ENCODE measurements around the gene FGF14.

Gene FGF14

DNA sequence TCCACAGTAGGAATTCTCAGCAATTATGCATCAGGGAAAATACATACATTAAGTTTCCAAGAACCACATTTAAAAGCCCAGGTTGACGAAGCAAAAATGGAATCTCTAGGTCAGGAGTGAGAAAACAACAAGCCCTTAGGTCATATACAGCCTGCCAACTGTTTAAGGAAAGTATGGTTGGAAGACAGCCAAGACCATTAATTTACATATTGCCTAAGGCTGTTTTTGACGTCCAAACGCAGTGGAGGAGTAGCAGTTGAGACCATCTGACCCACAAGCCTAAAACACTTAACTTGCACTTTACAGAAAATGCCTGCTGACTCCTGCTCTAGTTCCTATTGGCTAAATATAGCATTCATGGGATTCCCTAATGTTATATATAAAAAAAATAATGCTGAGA, 650.4 kb downstream of the FGF14 start:
- Histone ChIP-seq H3K4me1 (ENCODE audit: control insufficient read depth, low read length) (no peaks in the 10 kb centered on the region), H3K9me2 (replicated peaks; ENCODE audit: control insufficient read depth, low read length) (no peaks in the 10 kb centered on the region), H3K79me2 (ENCODE audit: control insufficient read depth, low read length) (no peaks in the 10 kb centered on the region), H3K4me2 (ENCODE audit: low read length) (no peak overlapping the region), H3K4me3 (ENCODE audit: low read length) (no peak overlapping the region), H3K27ac (ENCODE audit: low read depth, low read length) (no peak overlapping the region), H3F3A (ENCODE audit: control insufficient read depth, insufficient read depth) (no peaks in the 10 kb centered on the region), H3K36me3 (ENCODE audit: control insufficient read depth, low read length) (no peaks in the 10 kb centered on the region), H3K9me3 (ENCODE audit: control insufficient read depth, insufficient read depth, low read length) (no peaks in the 10 kb centered on the region), H4K20me1 (ENCODE audit: control insufficient read depth, insufficient read depth, low read depth, low read length) (no peaks in the 10 kb centered on the region), H3K27me3 (ENCODE audit: control insufficient read depth, low read length) (no peaks in the 10 kb centered on the region)
- TF ChIP-seq, protein P1, sequence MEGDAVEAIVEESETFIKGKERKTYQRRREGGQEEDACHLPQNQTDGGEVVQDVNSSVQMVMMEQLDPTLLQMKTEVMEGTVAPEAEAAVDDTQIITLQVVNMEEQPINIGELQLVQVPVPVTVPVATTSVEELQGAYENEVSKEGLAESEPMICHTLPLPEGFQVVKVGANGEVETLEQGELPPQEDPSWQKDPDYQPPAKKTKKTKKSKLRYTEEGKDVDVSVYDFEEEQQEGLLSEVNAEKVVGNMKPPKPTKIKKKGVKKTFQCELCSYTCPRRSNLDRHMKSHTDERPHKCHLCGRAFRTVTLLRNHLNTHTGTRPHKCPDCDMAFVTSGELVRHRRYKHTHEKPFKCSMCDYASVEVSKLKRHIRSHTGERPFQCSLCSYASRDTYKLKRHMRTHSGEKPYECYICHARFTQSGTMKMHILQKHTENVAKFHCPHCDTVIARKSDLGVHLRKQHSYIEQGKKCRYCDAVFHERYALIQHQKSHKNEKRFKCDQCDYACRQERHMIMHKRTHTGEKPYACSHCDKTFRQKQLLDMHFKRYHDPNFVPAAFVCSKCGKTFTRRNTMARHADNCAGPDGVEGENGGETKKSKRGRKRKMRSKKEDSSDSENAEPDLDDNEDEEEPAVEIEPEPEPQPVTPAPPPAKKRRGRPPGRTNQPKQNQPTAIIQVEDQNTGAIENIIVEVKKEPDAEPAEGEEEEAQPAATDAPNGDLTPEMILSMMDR (IDR thresholded peaks at IDR 0.05; ENCODE audit: low read depth, low read length, poor library complexity, severe bottlenecking), result no peak
- TF ChIP-seq EZH2phosphoT487 (IDR thresholded peaks at IDR 0.05; ENCODE audit: borderline replicate concordance, low read length), result no peak

DNA sequence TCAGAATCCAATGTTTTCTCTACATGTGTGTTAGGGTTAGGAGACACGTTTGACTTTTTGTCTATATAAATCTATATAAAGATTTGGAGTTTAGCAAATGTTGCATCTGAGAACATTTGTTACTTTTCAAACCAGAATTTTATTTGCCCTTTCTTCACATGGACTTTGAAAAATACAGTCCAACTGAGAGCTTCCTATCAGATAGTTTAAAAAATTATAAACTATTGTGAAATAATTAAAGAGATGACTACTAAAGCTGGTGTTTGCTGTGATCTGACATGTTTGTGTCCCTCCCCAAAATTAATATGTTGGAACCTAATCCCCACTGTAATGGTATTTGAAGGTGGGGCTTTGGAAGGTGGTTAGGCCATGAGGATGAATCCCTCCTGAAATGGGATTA, 652.3 kb downstream of the FGF14 start:
- Histone ChIP-seq H3K79me2 (ENCODE audit: control insufficient read depth, low read length) (no peaks in the 10 kb centered on the region), H3K27me3 (ENCODE audit: control insufficient read depth, low read length) (no peaks in the 10 kb centered on the region), H3F3A (ENCODE audit: control insufficient read depth, insufficient read depth) (no peaks in the 10 kb centered on the region), H3K9me2 (replicated peaks; ENCODE audit: control insufficient read depth, low read length) (no peaks in the 10 kb centered on the region), H3K4me3 (ENCODE audit: low read length) (no peak overlapping the region), H3K4me2 (ENCODE audit: low read length) (no peak overlapping the region), H4K20me1 (ENCODE audit: control insufficient read depth, insufficient read depth, low read depth, low read length) (no peaks in the 10 kb centered on the region), H3K4me1 (ENCODE audit: control insufficient read depth, low read length) (no peaks in the 10 kb centered on the region), H3K9me3 (ENCODE audit: control insufficient read depth, insufficient read depth, low read length) (no peaks in the 10 kb centered on the region), H3K36me3 (ENCODE audit: control insufficient read depth, low read length) (no peaks in the 10 kb centered on the region), H3K27ac (ENCODE audit: low read depth, low read length) (no peak overlapping the region)
- TF ChIP-seq EZH2phosphoT487 (IDR thresholded peaks at IDR 0.05; ENCODE audit: borderline replicate concordance, low read length), result no peak
- TF ChIP-seq, protein P1 (IDR thresholded peaks at IDR 0.05; ENCODE audit: low read depth, low read length, poor library complexity, severe bottlenecking), result no peak

DNA sequence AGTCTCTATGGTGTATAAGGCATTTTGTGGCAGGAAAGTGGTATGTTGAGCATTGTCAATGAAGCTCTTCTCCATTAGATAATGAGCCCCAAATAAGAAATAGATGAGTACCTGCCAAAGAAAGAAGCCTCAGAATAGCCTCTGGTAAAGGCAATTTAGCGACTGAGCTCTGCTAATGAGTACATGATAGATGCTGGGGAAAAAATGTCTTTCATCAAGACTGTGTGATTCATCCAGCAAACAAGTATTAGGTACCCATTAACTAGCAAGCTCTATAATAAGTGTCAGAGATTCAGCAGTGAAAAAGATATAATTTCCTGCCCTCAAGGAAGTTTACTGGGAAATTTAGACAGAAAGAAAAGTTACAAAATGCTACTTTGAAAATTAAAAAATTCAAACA, 654.8 kb downstream of the FGF14 start:
- TF ChIP-seq EZH2phosphoT487 (IDR thresholded peaks at IDR 0.05; ENCODE audit: borderline replicate concordance, low read length), result no peak
- TF ChIP-seq, protein P1 (IDR thresholded peaks at IDR 0.05; ENCODE audit: low read depth, low read length, poor library complexity, severe bottlenecking), result no peak
- no peaks in the 10 kb centered on the region for H3K36me3 ChIP-seq (ENCODE audit: control insufficient read depth, low read length)
- no peaks in the 10 kb centered on the region for H3K4me1 ChIP-seq (ENCODE audit: control insufficient read depth, low read length)
- H3F3A ChIP-seq (ENCODE audit: control insufficient read depth, insufficient read depth), result no peaks in the 10 kb centered on the region
- H3K9me3 ChIP-seq (ENCODE audit: control insufficient read depth, insufficient read depth, low read length), result no peaks in the 10 kb centered on the region
- no peaks in the 10 kb centered on the region for H3K9me2 ChIP-seq (replicated peaks; ENCODE audit: control insufficient read depth, low read length)
- H3K27ac ChIP-seq (ENCODE audit: low read depth, low read length), result no peak overlapping the region
- H3K27me3 ChIP-seq (ENCODE audit: control insufficient read depth, low read length), result peaks cover 4% of the 10 kb centered on the region; the same call in 1 of the 2 replicates
- H3K79me2 ChIP-seq (ENCODE audit: control insufficient read depth, low read length), result no peaks in the 10 kb centered on the region
- no peaks in the 10 kb centered on the region for H4K20me1 ChIP-seq (ENCODE audit: control insufficient read depth, insufficient read depth, low read depth, low read length)
- H3K4me3 ChIP-seq (ENCODE audit: low read length), result no peak overlapping the region
- H3K4me2 ChIP-seq (ENCODE audit: low read length), result no peak overlapping the region

DNA sequence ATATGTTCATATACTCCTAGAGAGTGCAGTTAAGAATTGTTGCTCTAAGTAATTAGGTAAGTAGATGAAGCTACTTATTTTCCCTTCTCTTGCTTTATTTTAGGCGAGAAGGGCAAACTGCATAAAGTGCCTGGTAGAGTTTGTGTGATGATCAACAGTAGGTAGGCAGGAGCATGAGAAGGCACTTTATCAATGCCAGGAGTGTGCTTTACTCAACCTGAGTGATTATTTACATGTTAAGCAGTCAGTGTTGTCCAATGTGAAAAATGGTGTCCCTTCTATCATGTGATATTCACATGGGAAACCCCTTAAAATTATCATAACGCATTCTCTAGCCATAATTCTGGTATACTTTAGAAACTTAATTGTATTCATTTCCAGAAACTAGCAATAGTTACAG, 655.3 kb downstream of the FGF14 start:
- H3K27ac ChIP-seq (ENCODE audit: low read depth, low read length), result no peak overlapping the region
- no peaks in the 10 kb centered on the region for H4K20me1 ChIP-seq (ENCODE audit: control insufficient read depth, insufficient read depth, low read depth, low read length)
- TF ChIP-seq, protein P1 (IDR thresholded peaks at IDR 0.05; ENCODE audit: low read depth, low read length, poor library complexity, severe bottlenecking), result no peak
- TF ChIP-seq EZH2phosphoT487 (IDR thresholded peaks at IDR 0.05; ENCODE audit: borderline replicate concordance, low read length), result no peak
- H3K4me2 ChIP-seq (ENCODE audit: low read length), result no peak overlapping the region
- H3K79me2 ChIP-seq (ENCODE audit: control insufficient read depth, low read length), result no peaks in the 10 kb centered on the region
- peaks cover 4% of the 10 kb centered on the region; the same call in 1 of the 2 replicates for H3K27me3 ChIP-seq (ENCODE audit: control insufficient read depth, low read length)
- H3K4me1 ChIP-seq (ENCODE audit: control insufficient read depth, low read length), result no peaks in the 10 kb centered on the region
- H3K4me3 ChIP-seq (ENCODE audit: low read length), result no peak overlapping the region
- H3K9me2 ChIP-seq (replicated peaks; ENCODE audit: control insufficient read depth, low read length), result no peaks in the 10 kb centered on the region
- no peaks in the 10 kb centered on the region for H3F3A ChIP-seq (ENCODE audit: control insufficient read depth, insufficient read depth)
- no peaks in the 10 kb centered on the region for H3K9me3 ChIP-seq (ENCODE audit: control insufficient read depth, insufficient read depth, low read length)
- H3K36me3 ChIP-seq (ENCODE audit: control insufficient read depth, low read length), result no peaks in the 10 kb centered on the region

Data from DOHH2 (cell line).